Mesendoderm (in vitro differentiated cells): ENCODE data around the gene PDGFA.

Source experiments
- DNase-seq: peaks from one replicate; pipeline ENCODE4 v3.0.0; 2013
- H2AK5ac ChIP-seq: 2 replicates; pipeline ENCODE4 v1.6.1; 2013; ENCODE audit warnings: low read length, inconsistent platforms
- H2BK120ac ChIP-seq: 2 replicates; pipeline ENCODE4 v1.6.1; 2013; ENCODE audit warnings: low read depth, mild to moderate bottlenecking, low read length, moderate library complexity, mixed read lengths
- H2BK15ac ChIP-seq: replicated peaks from 2 replicates; pipeline ENCODE4 v1.6.1; 2013; ENCODE audit warnings: low read depth, mild to moderate bottlenecking, moderate library complexity
- H2BK5ac ChIP-seq: 2 replicates; pipeline ENCODE4 v1.6.1; 2013; ENCODE audit warnings: low read length, inconsistent platforms
- H3K18ac ChIP-seq: 2 replicates; pipeline ENCODE4 v1.6.1; 2013; ENCODE audit warnings: mild to moderate bottlenecking, low read length, mixed read lengths
- H3K23ac ChIP-seq: one replicate; pipeline ENCODE4 v1.6.1; 2013; ENCODE audit warnings: low read length
- H3K27ac ChIP-seq: 2 replicates; pipeline ENCODE4 v1.5.1; 2013; ENCODE audit warnings: low read depth, mild to moderate bottlenecking, inconsistent platforms, low read length, moderate library complexity
- H3K27me3 ChIP-seq: 2 replicates; pipeline ENCODE4 v1.6.1; 2013; ENCODE audit warnings: low read length, control low read depth, mild to moderate bottlenecking, inconsistent platforms; ENCODE audit not compliant: insufficient read depth, poor library complexity
- H3K36me3 ChIP-seq: 2 replicates; pipeline ENCODE4 v1.6.1; 2013; ENCODE audit warnings: low read length, inconsistent platforms; ENCODE audit not compliant: control insufficient read depth, insufficient read depth
- H3K4ac ChIP-seq: one replicate; pipeline ENCODE4 v1.6.1; 2013; ENCODE audit warnings: low read depth, mild to moderate bottlenecking, low read length, moderate library complexity
- H3K4me1 ChIP-seq: 2 replicates; pipeline ENCODE4 v1.6.1; 2013; ENCODE audit warnings: low read depth, low read length, inconsistent platforms; ENCODE audit not compliant: control insufficient read depth
- H3K4me2 ChIP-seq: 2 replicates; pipeline ENCODE4 v1.6.1; 2013; ENCODE audit warnings: low read length
- H3K4me3 ChIP-seq: 2 replicates; pipeline ENCODE4 v1.5.1; 2013; ENCODE audit warnings: mild to moderate bottlenecking, low read length
- H3K56ac ChIP-seq: one replicate; pipeline ENCODE4 v1.6.1; 2013; ENCODE audit warnings: low read length
- H3K79me1 ChIP-seq: 2 replicates; pipeline ENCODE4 v1.6.1; 2013; ENCODE audit warnings: low read length, inconsistent platforms
- H3K79me2 ChIP-seq: 2 replicates; pipeline ENCODE4 v1.6.1; 2013; ENCODE audit warnings: mild to moderate bottlenecking, low read length; ENCODE audit not compliant: control insufficient read depth, insufficient read depth
- H3K9ac ChIP-seq: 2 replicates; pipeline ENCODE4 v1.6.1; 2013; ENCODE audit warnings: low read length, inconsistent platforms
- H4K5ac ChIP-seq: one replicate; pipeline ENCODE4 v1.6.1; 2013; ENCODE audit warnings: low read length
- H4K8ac ChIP-seq: one replicate; pipeline ENCODE4 v1.6.1; 2013; ENCODE audit warnings: low read depth, mild to moderate bottlenecking, control low read depth, low read length, moderate library complexity
- WGBS: extraction: QIAGEN DNeasy Blood & Tissue Kit; methylation state at CpG from one replicate; pipeline ENCODE4 v1.1.7; 2013; ENCODE audit warnings: low lambda C conversion rate, missing lambda C conversion rate; ENCODE audit not compliant: insufficient coverage; ENCODE audit errors: extremely low coverage; 5-methylcytosine and 5-hydroxymethylcytosine counted together

Gene PDGFA

DNA sequence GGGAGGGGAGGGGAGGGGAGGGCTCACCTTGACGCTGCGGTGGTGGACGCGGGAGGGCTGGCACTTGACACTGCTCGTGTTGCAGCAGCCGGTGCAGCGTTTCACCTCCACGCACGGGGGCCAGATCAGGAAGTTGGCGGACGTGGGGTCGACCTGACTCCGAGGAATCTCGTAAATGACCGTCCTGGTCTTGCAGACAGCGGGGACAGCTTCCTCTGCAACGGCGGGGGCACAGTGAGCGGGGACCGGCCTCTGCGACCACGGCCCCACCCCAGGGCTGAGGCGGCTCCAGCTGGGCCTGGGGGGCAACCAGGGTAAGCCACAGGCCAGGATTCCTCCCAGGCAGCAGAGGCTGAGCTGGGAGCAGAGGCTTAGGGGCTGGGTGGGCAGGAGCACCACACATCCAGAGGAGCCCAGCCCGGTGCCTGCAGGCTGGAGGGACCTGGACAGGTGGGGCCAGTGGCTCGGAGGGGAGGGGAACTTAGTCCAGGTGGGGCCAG lies 8.8 kb downstream of the PDGFA start:
- Histone ChIP-seq H2BK120ac (no peak overlapping the region), H2BK15ac (no peak overlapping the region), H2BK5ac (no peak overlapping the region), H3K27ac (no peak overlapping the region), H3K4ac (no peak overlapping the region), H3K27me3 (no peaks in the 10 kb centered on the region), H3K18ac (no peak overlapping the region), H3K23ac (no peak overlapping the region), H4K8ac (no peak overlapping the region), H3K4me2 (no peak overlapping the region), H2AK5ac (no peak overlapping the region), H3K56ac (no peak overlapping the region), H3K9ac (no peak overlapping the region), H3K79me1 (no peaks in the 10 kb centered on the region), H3K79me2 (peaks cover 6% of the 10 kb centered on the region), H3K4me1 (no peaks in the 10 kb centered on the region), H3K36me3 (no peaks in the 10 kb centered on the region), H4K5ac (no peak overlapping the region), H3K4me3 (no peak overlapping the region)
- no peak for DNase-seq
- no CpG with 5 or more reads among the region's 25 CpGs for WGBS

DNA sequence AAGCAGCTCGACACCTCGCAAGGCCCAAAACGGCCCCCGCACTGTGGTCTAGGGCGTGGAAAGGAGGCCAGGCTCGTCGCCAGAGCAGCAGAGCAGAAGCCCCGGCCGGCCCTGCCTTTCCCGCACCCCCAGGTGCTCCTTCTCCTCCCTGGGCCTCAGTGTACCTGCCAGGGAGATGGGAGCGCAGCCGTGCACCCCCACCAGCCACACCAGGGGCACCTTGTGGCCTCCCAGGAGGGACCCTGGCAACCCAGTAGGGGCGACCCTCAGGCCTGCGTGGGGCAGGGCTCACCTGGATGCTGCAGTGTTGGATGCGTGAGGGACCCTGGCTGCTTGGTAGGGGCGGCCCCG lies 9.5 kb downstream of the PDGFA start:
- no peak overlapping the region for H3K23ac ChIP-seq
- H3K18ac ChIP-seq, result no peak overlapping the region
- no peak overlapping the region for H2BK5ac ChIP-seq
- H3K4me1 ChIP-seq, result no peaks in the 10 kb centered on the region
- no peak overlapping the region for H4K8ac ChIP-seq
- H3K79me2 ChIP-seq, result peaks cover 6% of the 10 kb centered on the region
- no peak overlapping the region for H3K4me3 ChIP-seq
- no peaks in the 10 kb centered on the region for H3K36me3 ChIP-seq
- no peak overlapping the region for H2AK5ac ChIP-seq
- H3K79me1 ChIP-seq, result no peaks in the 10 kb centered on the region
- no peak overlapping the region for H2BK15ac ChIP-seq
- H3K4me2 ChIP-seq, result no peak overlapping the region
- H3K9ac ChIP-seq, result no peak overlapping the region
- no peak overlapping the region for H3K4ac ChIP-seq
- no peak overlapping the region for H3K27ac ChIP-seq
- no peak overlapping the region for H2BK120ac ChIP-seq
- no peak overlapping the region for H3K56ac ChIP-seq
- no CpG with 5 or more reads among the region's 17 CpGs for WGBS
- H3K27me3 ChIP-seq, result no peaks in the 10 kb centered on the region
- DNase-seq, result no peak
- H4K5ac ChIP-seq, result no peak overlapping the region

GRCh38 chr7:509426-510130 lies 10.1 kb downstream of the PDGFA start:
- no peak for DNase-seq
- Histone ChIP-seq H2BK5ac (no peak overlapping the region), H3K4me1 (no peaks in the 10 kb centered on the region), H2BK15ac (no peak overlapping the region), H4K8ac (no peak overlapping the region), H4K5ac (no peak overlapping the region), H3K4ac (no peak overlapping the region), H2BK120ac (no peak overlapping the region), H3K4me2 (no peak overlapping the region), H3K79me2 (peaks cover 6% of the 10 kb centered on the region), H3K23ac (no peak overlapping the region), H3K9ac (no peak overlapping the region), H3K27ac (no peak overlapping the region), H2AK5ac (no peak overlapping the region), H3K27me3 (no peaks in the 10 kb centered on the region), H3K56ac (no peak overlapping the region), H3K36me3 (no peaks in the 10 kb centered on the region), H3K18ac (no peak overlapping the region), H3K4me3 (no peak overlapping the region), H3K79me1 (no peaks in the 10 kb centered on the region)
- no CpG with 5 or more reads among the region's 20 CpGs for WGBS

DNA sequence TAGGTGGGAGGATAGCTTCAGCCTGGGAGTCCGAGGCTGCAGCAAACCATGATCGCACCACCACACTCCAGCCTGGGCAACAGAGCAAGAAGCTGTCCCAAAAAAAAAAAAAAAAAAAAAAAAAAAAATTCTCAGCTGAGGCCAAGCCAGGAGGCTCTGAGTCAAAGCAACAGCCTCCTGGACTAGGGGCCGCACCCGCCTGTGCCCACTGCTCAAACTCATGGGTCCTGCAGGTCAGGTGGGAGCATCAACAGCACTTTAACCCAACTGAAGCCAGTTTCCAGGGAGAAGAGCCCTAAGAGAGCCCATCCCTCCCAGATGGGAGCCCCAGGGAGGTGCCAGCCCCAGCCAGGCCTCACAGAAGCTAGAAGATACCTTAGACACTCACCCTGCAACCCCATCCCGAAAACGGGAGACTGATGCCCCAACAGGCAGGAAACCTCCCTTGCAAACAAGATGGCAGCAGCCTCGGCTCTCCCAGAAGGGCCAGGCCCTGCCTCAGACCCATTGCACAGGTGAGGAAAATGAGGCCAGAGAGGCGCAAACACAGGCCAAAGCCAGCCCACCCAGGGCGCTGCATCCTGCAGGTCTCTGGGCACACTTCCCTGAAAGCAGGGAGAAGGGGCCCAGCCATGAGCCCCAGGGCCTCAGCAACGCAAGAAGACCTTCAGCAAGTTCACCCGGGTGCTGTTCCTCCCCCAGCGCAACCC lies 11.0 kb downstream of the PDGFA start:
- Histone ChIP-seq H3K4me3 (no peak overlapping the region), H3K9ac (no peak overlapping the region), H3K4me1 (no peaks in the 10 kb centered on the region), H4K5ac (no peak overlapping the region), H3K36me3 (no peaks in the 10 kb centered on the region), H4K8ac (no peak overlapping the region), H2BK15ac (no peak overlapping the region), H3K56ac (no peak overlapping the region), H2BK5ac (no peak overlapping the region), H3K27ac (no peak overlapping the region), H3K18ac (no peak overlapping the region), H3K23ac (no peak overlapping the region), H3K27me3 (no peaks in the 10 kb centered on the region), H3K4me2 (no peak overlapping the region), H2BK120ac (no peak overlapping the region), H2AK5ac (no peak overlapping the region), H3K4ac (no peak overlapping the region), H3K79me1 (no peaks in the 10 kb centered on the region), H3K79me2 (no peaks in the 10 kb centered on the region)
- DNase-seq, result no peak
- no CpG with 5 or more reads among the region's 12 CpGs for WGBS

- no peaks in the 10 kb centered on the region for H3K27me3 ChIP-seq
- H3K4me2 ChIP-seq, result no peak overlapping the region
- H3K23ac ChIP-seq, result no peak overlapping the region
- H3K79me1 ChIP-seq, result no peaks in the 10 kb centered on the region
- no peak overlapping the region for H3K18ac ChIP-seq
- H3K36me3 ChIP-seq, result no peaks in the 10 kb centered on the region
- no peak overlapping the region for H2AK5ac ChIP-seq
- no peak for DNase-seq
- no peak overlapping the region for H4K8ac ChIP-seq
- no peak overlapping the region for H2BK15ac ChIP-seq
- no peak overlapping the region for H3K27ac ChIP-seq
- H3K9ac ChIP-seq, result no peak overlapping the region
- no CpG with 5 or more reads among the region's 17 CpGs for WGBS
- H2BK120ac ChIP-seq, result no peak overlapping the region
- H3K4ac ChIP-seq, result no peak overlapping the region
- H4K5ac ChIP-seq, result no peak overlapping the region
- no peak overlapping the region for H3K56ac ChIP-seq
- H3K79me2 ChIP-seq, result no peaks in the 10 kb centered on the region
- H2BK5ac ChIP-seq, result no peak overlapping the region
- no peaks in the 10 kb centered on the region for H3K4me1 ChIP-seq
- no peak overlapping the region for H3K4me3 ChIP-seq
These were observed 11.9 kb downstream of the PDGFA start for GRCh38 chr7:507623-508300.
